ENCODE measurements around the gene PCDHA3.
A peak's percentile ranks its signal among the peaks of the same experiment; 100 is the strongest.
"Not testable (repeated sequence)": the region's sequence is repeated elsewhere in the genome, so short reads cannot be mapped to it uniquely, and the experiment has no call there.

Gene PCDHA3

GRCh38 chr5:140806834-140807775, 6.2 kb downstream of the PCDHA3 start, which contains the start of gene PCDHA4:
Gene PCDHA4 (plus strand): TSS chr5:140807068.
- H3K4me3 ChIP-seq (ENCODE audit: low read depth, low read length), result no peak within 1 kb of the TSS
- TF ChIP-seq CTCF (IDR thresholded peaks at IDR 0.05; ENCODE audit: low read depth, low read length), result peak; percentile 25; the same call in 1 of the 2 replicates

- not testable (repeated sequence) for H3K4me3 ChIP-seq (ENCODE audit: low read depth, low read length)
Measured at GRCh38 chr5:140808241-140808888, 7.5 kb downstream of the PCDHA3 start.

DNA sequence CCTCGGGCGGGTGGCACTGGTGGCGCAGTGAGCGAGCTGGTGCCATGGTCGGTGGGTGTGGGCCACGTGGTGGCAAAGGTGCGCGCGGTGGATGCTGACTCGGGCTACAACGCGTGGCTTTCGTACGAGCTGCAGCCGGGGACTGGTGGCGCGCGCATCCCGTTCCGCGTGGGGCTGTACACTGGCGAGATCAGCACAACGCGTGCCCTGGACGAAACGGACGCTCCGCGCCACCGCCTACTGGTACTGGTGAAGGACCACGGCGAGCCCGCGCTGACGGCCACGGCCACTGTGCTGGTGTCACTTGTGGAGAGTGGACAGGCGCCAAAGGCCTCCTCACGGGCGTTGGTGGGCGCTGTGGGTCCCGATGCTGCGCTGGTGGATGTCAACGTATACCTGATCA, 8.0 kb downstream of the PCDHA3 start:
- no peak for TF ChIP-seq CTCF (IDR thresholded peaks at IDR 0.05; ENCODE audit: low read depth, low read length)
- no peak overlapping the region for H3K4me3 ChIP-seq (ENCODE audit: low read depth, low read length)

GRCh38 chr5:140821375-140822280, 20.8 kb downstream of the PCDHA3 start, which contains the start of gene PCDHA5:
Gene PCDHA5 (plus strand): TSS chr5:140821613.
- 0 out of 2 replicates have a peak, but pooled peaks have one; percentile 12 for TF ChIP-seq CTCF (IDR thresholded peaks at IDR 0.05; ENCODE audit: low read depth, low read length)
- H3K4me3 ChIP-seq (ENCODE audit: low read depth, low read length), result no peak within 1 kb of the TSS

DNA sequence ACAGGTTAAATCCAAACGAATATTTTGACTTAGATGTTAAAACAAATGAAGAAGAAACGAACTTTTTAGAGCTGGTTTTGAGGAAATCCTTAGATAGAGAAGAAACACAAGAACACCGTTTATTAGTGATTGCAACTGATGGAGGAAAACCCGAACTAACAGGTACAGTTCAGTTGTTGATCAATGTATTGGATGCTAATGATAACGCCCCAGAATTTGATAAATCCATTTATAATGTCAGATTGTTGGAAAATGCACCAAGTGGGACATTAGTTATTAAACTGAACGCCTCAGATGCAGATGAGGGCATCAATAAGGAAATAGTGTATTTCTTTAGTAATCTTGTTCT, 21.4 kb downstream of the PCDHA3 start:
- H3K4me3 ChIP-seq (ENCODE audit: low read depth, low read length), result no peak overlapping the region

DNA sequence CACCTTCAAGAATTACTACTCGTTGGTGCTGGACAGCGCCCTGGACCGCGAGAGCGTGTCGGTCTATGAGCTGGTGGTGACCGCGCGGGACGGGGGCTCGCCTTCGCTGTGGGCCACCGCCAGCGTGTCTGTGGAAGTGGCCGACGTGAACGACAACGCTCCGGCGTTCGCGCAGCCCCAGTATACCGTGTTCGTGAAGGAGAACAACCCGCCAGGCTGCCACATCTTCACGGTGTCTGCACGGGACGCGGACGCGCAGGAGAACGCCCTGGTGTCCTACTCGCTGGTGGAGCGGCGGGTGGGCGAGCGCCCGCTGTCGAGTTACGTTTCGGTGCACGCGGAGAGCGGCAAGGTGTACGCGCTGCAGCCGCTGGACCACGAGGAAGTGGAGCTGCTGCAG, 22.1 kb downstream of the PCDHA3 start:
- not testable (repeated sequence) for H3K4me3 ChIP-seq (ENCODE audit: low read depth, low read length)

More for the DNA sequence above, 21.4 kb downstream of the PCDHA3 start:
- no peak for TF ChIP-seq CTCF (IDR thresholded peaks at IDR 0.05; ENCODE audit: low read depth, low read length)

GRCh38 chr5:140823475-140823874, 22.6 kb downstream of the PCDHA3 start:
- no peak for TF ChIP-seq CTCF (IDR thresholded peaks at IDR 0.05; ENCODE audit: low read depth, low read length)
- H3K4me3 ChIP-seq (ENCODE audit: low read depth, low read length), result no peak overlapping the region
